ENCODE results near the gene REEP6.

DNA sequence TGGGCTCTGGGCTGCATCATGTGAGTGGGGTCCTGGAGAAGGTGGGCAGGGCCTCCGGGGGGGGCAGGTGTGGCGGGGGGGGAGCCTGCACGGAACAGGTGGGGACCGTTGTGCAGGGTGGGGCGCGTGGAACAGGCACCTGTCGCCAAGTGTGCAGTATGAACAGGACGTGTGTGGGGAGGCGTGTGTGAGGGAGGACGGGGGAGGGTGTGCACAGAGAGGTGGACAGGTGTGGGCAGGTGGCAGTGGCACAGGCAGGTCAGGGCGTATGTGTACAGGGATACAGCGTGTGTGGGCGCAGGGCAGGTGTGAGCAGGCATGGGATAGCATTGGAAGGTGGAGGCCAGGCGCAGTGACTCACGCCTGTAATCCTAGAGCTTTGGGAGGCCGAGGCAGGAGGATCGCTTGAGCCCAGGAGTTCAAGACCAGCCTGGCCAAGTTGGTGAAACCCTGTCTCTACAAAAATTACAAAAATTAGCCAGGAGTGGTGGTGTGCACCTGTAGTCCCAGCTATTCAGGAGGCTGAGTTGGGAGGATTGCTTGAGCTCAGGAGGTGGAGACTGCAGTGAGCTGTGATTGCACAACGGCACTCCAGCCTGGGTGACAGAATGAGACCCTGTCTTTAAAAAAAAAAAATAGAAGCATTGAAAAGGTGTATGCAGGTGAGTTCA, 36.1 kb downstream of the REEP6 start:
- TF ChIP-seq, protein P1, sequence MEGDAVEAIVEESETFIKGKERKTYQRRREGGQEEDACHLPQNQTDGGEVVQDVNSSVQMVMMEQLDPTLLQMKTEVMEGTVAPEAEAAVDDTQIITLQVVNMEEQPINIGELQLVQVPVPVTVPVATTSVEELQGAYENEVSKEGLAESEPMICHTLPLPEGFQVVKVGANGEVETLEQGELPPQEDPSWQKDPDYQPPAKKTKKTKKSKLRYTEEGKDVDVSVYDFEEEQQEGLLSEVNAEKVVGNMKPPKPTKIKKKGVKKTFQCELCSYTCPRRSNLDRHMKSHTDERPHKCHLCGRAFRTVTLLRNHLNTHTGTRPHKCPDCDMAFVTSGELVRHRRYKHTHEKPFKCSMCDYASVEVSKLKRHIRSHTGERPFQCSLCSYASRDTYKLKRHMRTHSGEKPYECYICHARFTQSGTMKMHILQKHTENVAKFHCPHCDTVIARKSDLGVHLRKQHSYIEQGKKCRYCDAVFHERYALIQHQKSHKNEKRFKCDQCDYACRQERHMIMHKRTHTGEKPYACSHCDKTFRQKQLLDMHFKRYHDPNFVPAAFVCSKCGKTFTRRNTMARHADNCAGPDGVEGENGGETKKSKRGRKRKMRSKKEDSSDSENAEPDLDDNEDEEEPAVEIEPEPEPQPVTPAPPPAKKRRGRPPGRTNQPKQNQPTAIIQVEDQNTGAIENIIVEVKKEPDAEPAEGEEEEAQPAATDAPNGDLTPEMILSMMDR (IDR thresholded peaks at IDR 0.05) = no peak
- TF ChIP-seq POLR2A (IDR thresholded peaks at IDR 0.05) = no peak

Measured in thyroid gland (tissue), 4 donors.